Nephron (organoid): ENCODE measurements around the gene SRBD1.

Experiments used
- H3K27ac Mint-ChIP-seq, 3 experiments: 2 replicates each; pipeline ENCODE4 v1.8.0; 2020; ENCODE audit warnings: mixed read lengths in 3 of 3, mild to moderate bottlenecking in 2 of 3, moderate library complexity in 1 of 3
- H3K27me3 Mint-ChIP-seq: 2 replicates; pipeline ENCODE4 v1.8.0; 2021; ENCODE audit warnings: low read depth, mild to moderate bottlenecking, moderate library complexity, mixed read lengths
- H3K36me3 Mint-ChIP-seq: 2 replicates; pipeline ENCODE4 v1.8.0; 2020; ENCODE audit warnings: low read depth, mixed read lengths
- H3K4me1 Mint-ChIP-seq: 2 replicates; pipeline ENCODE4 v1.8.0; 2020; ENCODE audit warnings: mixed read lengths
- H3K4me3 Mint-ChIP-seq, 3 experiments: 2 replicates each; pipeline ENCODE4 v1.8.0; 2020; ENCODE audit warnings: mild to moderate bottlenecking in 3 of 3, mixed read lengths in 3 of 3, moderate library complexity in 2 of 3
- H3K9me3 Mint-ChIP-seq: 2 replicates; pipeline ENCODE4 v1.8.0; 2020; ENCODE audit warnings: mixed read lengths
- TF ChIP-seq, protein P1 (sequence below), 3 experiments: fragments of 200-600 bp; sonication (generic); IDR thresholded peaks; one replicate each; pipeline ENCODE4 v1.5.0; 2021; ENCODE audit warnings: antibody characterized with exemption in 3 of 3; ENCODE audit not compliant: unreplicated experiment in 3 of 3

Gene SRBD1, protein sequence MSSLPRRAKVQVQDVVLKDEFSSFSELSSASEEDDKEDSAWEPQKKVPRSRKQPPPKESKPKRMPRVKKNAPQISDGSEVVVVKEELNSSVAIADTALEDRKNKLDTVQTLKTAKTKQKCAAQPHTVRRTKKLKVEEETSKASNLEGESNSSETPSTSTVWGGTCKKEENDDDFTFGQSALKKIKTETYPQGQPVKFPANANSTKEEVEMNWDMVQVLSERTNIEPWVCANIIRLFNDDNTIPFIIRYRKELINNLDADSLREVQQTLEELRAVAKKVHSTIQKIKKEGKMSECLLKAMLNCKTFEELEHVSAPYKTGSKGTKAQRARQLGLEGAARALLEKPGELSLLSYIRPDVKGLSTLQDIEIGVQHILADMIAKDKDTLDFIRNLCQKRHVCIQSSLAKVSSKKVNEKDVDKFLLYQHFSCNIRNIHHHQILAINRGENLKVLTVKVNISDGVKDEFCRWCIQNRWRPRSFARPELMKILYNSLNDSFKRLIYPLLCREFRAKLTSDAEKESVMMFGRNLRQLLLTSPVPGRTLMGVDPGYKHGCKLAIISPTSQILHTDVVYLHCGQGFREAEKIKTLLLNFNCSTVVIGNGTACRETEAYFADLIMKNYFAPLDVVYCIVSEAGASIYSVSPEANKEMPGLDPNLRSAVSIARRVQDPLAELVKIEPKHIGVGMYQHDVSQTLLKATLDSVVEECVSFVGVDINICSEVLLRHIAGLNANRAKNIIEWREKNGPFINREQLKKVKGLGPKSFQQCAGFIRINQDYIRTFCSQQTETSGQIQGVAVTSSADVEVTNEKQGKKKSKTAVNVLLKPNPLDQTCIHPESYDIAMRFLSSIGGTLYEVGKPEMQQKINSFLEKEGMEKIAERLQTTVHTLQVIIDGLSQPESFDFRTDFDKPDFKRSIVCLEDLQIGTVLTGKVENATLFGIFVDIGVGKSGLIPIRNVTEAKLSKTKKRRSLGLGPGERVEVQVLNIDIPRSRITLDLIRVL

DNA sequence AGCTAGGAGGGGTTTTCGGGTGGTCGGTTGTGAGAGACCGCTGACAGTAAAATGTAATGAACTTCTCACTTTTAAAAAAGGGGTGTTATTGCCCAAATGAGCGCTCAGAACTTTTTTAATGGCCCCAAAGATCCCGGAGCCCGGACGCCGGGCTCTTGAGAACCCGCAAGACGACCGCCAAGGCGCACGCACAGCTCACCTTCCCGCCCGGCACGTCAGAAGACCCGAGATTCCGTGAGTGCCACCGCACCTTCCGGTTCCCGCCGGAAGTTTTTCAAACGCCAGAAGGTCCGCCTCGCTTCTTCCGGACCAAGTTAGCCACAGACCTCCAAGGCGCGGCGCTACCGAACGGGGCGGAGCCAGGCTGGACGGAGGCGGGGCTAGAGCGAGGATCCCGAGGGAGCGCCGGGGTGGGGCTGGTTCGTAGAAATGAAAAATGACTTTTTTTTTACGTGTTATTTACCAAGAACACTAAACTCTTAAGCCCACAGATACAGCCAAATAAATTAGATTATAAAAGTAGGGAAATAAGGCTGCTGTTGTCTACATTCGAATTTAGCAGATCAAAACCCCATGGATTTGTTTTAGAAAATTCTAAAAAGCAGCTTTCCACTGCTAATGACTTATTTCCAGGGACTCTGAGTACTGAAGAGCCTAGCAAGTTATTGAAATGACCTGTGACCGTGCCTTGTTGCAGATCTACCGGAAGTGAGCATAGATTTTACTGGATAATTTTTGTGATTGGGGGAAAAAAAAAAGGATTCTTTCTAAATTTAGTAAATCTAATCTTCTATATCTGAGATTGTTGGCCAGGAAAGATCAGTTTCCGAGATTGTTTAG, at the start of gene SRBD1:
SRBD1 (minus strand) TSS at position 248 of the 840 bp plus-strand sequence. CDS start 5,826 bp downstream, outside the sequence.
- H3K36me3 Mint-ChIP-seq = no peaks in the 10 kb centered on the region
- TF ChIP-seq, protein P1, sequence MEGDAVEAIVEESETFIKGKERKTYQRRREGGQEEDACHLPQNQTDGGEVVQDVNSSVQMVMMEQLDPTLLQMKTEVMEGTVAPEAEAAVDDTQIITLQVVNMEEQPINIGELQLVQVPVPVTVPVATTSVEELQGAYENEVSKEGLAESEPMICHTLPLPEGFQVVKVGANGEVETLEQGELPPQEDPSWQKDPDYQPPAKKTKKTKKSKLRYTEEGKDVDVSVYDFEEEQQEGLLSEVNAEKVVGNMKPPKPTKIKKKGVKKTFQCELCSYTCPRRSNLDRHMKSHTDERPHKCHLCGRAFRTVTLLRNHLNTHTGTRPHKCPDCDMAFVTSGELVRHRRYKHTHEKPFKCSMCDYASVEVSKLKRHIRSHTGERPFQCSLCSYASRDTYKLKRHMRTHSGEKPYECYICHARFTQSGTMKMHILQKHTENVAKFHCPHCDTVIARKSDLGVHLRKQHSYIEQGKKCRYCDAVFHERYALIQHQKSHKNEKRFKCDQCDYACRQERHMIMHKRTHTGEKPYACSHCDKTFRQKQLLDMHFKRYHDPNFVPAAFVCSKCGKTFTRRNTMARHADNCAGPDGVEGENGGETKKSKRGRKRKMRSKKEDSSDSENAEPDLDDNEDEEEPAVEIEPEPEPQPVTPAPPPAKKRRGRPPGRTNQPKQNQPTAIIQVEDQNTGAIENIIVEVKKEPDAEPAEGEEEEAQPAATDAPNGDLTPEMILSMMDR (IDR thresholded peaks at IDR 0.05; ENCODE audit: unreplicated experiment in 3 of 3) = no peak
- peaks cover 51% of the 10 kb centered on the region for H3K4me1 Mint-ChIP-seq

DNA sequence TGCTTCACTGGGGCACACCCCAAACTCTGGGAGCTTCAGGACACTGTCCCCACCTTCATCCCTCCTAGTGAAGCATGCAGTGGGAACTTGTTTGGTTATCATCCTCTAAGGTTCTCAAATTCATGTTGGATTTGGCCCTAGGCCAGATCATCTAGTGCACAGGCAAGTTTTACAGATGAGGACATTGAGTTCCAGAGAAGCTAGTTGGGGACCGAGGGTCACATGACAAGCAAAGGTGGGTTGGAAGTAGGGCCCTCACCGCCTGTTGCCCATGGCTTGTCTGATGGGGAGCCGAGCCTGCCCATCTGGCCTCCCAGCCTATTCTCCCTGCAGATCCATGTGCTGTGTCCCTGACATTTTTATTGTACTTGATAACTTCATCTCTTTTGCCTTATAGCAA, 43.2 kb upstream of the SRBD1 start:
- H3K27me3 Mint-ChIP-seq = peaks cover 34% of the 10 kb centered on the region
- peak overlapping the region; percentile 38 to 98 (median 56) for H3K4me3 Mint-ChIP-seq
- H3K9me3 Mint-ChIP-seq = no peaks in the 10 kb centered on the region
- peaks cover 27% of the 10 kb centered on the region for H3K4me1 Mint-ChIP-seq
- TF ChIP-seq, protein P1 (IDR thresholded peaks at IDR 0.05; ENCODE audit: unreplicated experiment in 3 of 3) = no peak
- H3K36me3 Mint-ChIP-seq = no peaks in the 10 kb centered on the region
- peak overlapping the region in 2 of 3 experiments; percentile 2 to 84 for H3K27ac Mint-ChIP-seq

More for the DNA sequence above, at the start of gene SRBD1:
- Mint-ChIP-seq H3K27me3 (no peaks in the 10 kb centered on the region), H3K27ac (peak within 1 kb of the TSS; percentile 96 to 99 (median 99)), H3K4me3 (peak within 1 kb of the TSS; percentile 99 to 100 (median 100)), H3K9me3 (no peaks in the 10 kb centered on the region)

DNA sequence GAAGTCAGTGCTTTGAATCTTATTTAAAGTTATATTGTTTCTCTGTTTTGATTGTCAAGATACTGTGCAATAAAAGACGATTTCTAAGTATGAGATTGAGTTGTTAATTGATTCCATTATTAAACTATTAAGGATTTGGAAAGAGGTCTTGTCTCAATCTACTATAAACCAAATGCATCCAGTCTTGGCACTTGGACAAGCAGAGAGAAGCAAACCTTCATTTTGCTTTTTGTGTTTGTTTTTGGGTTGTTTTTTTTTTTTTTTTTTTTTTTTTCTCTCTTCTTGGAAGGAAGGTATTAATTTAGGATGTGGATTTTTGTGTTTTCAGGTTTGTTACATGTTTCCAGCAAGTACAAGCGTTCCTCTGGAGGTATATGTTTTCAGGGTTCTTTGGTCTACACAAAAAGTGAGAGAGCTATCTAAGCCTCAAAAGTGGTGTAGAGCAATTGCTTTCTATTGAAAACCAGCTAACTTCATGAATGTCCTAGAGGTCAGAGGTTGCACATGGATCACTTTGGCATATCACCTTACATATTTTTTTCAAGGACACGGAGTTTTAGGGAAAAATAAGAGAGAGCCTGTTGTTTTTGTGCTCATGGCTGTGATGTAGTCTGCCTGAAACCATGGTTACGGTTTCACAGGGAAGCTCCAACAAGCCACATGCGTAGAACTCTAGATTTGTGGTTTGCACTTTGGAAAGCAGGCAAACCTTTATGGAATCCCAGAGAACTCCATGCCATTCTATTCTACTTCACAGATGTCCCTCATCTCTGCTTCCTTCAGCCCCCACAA, 42.3 kb upstream of the SRBD1 start:
- TF ChIP-seq, protein P1 (IDR thresholded peaks at IDR 0.05; ENCODE audit: unreplicated experiment in 3 of 3) = no peak
- no peaks in the 10 kb centered on the region for H3K36me3 Mint-ChIP-seq
- H3K27ac Mint-ChIP-seq = peak overlapping the region in 2 of 3 experiments; percentile 84 to 94
- H3K9me3 Mint-ChIP-seq = no peaks in the 10 kb centered on the region
- peaks cover 34% of the 10 kb centered on the region for H3K4me1 Mint-ChIP-seq
- H3K4me3 Mint-ChIP-seq = peak overlapping the region; percentile 85 to 98 (median 95)
- peaks cover 38% of the 10 kb centered on the region for H3K27me3 Mint-ChIP-seq

DNA sequence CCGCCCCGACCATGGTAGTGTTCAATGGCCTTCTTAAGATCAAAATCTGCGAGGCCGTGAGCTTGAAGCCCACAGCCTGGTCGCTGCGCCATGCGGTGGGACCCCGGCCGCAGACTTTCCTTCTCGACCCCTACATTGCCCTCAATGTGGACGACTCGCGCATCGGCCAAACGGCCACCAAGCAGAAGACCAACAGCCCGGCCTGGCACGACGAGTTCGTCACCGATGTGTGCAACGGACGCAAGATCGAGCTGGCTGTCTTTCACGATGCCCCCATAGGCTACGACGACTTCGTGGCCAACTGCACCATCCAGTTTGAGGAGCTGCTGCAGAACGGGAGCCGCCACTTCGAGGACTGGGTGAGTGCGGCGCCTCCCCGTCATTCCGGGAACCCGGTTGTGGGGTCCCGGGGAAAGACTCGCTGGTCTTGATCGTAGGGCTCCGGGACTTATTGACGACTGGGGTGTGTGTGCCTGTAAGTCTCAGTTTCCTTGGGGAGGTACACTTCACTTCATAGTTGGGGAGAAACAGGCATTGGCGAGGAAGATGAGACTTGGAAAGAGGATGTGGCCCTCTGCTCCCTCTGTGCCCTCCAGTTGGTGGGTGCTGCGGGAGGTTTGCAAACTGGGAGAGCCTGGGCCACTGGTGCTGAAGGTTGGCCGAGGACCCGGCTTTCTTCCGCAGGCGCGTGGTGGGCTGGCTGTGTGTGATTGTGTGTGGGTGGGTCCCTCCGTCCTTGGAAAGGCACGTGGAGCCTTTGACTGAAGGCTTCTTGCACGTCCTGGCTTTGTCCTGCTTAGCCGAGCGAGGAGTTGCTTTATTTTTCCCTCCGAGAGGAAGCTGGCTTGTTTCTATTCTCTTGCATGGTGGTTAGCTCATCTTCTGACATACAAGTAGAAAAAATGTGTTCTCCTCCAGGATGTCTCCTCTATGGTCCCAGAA, 41.3 kb upstream of the SRBD1 start:
- Mint-ChIP-seq H3K9me3 (no peaks in the 10 kb centered on the region), H3K36me3 (no peaks in the 10 kb centered on the region), H3K4me1 (peaks cover 44% of the 10 kb centered on the region), H3K27ac (peak overlapping the region; percentile 82 to 94 (median 84)), H3K27me3 (peaks cover 47% of the 10 kb centered on the region), H3K4me3 (peak overlapping the region; percentile 85 to 98 (median 95))
- TF ChIP-seq, protein P1 (IDR thresholded peaks at IDR 0.05; ENCODE audit: unreplicated experiment in 3 of 3) = no peak
